Adipocyte (in vitro differentiated cells): ENCODE results near the gene ASB2.

Source experiments
- DNase-seq: peaks from one replicate; pipeline ENCODE4 v3.0.0-alpha.2; 2015; ENCODE audit warnings: low read depth
- H3K27me3 ChIP-seq: replicated peaks from 2 replicates; pipeline ENCODE4 v1.7.0; 2013; ENCODE audit warnings: mild to moderate bottlenecking, low read length, moderate library complexity; ENCODE audit not compliant: control insufficient read depth, insufficient read depth
- H3K36me3 ChIP-seq: 2 replicates; pipeline ENCODE4 v1.7.0; 2013; ENCODE audit warnings: low read length, mild to moderate bottlenecking, moderate library complexity; ENCODE audit not compliant: control insufficient read depth, insufficient read depth, severe bottlenecking
- H3K4me1 ChIP-seq: 2 replicates; pipeline ENCODE4 v1.7.0; 2013; ENCODE audit warnings: mild to moderate bottlenecking, low read length, moderate library complexity; ENCODE audit not compliant: control insufficient read depth, insufficient read depth
- H3K4me3 ChIP-seq: 2 replicates; pipeline ENCODE4 v1.7.0; 2013; ENCODE audit warnings: mild to moderate bottlenecking, low read length, moderate library complexity
- H3K9ac ChIP-seq: 2 replicates; pipeline ENCODE4 v1.7.0; 2013; ENCODE audit warnings: mild to moderate bottlenecking, low read length, moderate library complexity
- H3K9me3 ChIP-seq: 2 replicates; pipeline ENCODE4 v1.7.0; 2013; ENCODE audit warnings: mild to moderate bottlenecking, low read length, moderate library complexity; ENCODE audit not compliant: control insufficient read depth

Gene ASB2, protein sequence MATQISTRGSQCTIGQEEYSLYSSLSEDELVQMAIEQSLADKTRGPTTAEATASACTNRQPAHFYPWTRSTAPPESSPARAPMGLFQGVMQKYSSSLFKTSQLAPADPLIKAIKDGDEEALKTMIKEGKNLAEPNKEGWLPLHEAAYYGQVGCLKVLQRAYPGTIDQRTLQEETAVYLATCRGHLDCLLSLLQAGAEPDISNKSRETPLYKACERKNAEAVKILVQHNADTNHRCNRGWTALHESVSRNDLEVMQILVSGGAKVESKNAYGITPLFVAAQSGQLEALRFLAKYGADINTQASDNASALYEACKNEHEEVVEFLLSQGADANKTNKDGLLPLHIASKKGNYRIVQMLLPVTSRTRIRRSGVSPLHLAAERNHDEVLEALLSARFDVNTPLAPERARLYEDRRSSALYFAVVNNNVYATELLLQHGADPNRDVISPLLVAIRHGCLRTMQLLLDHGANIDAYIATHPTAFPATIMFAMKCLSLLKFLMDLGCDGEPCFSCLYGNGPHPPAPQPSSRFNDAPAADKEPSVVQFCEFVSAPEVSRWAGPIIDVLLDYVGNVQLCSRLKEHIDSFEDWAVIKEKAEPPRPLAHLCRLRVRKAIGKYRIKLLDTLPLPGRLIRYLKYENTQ

DNA sequence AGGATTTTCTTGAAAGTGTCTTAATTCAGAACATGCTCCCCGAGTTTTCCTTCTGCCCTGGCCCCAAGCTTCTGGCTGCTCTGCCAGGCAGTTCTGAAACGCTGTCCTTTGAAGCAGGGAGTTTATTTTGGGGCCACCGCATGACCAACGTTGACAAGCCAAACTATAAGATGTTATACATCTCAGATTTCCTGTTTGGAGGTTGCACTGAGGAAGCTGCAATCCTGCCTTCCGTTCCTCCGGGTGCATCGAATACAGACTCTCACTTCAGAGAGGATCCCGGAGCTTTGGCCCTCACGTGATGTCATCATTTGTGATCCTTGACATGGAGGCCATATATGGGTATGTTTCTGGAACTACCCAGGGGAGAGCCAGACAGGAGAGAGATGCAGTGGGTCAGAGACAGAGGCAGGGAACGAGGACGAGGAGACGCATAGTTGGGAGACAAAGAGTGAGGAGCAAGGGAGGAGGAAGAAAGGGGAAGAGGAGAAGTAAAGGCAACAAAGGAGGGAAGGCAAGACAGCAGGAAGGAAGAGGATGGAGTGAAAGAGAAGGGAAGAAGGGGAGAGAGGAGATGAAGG lies at the start of gene ASB2:
Gene ASB2, minus strand, starts transcription at position 94 of the 581 bp plus-strand sequence. CDS start 12,031 bp downstream, outside the sequence.
- Histone ChIP-seq H3K9ac (no peak within 1 kb of the TSS), H3K4me3 (no peak within 1 kb of the TSS), H3K9me3 (peaks cover 4% of the 10 kb centered on the region), H3K27me3 (no peaks in the 10 kb centered on the region), H3K4me1 (peaks cover 6% of the 10 kb centered on the region), H3K36me3 (no peaks in the 10 kb centered on the region)
- DNase-seq: no peak

GRCh38 chr14:94025720-94026119 lies 49.4 kb upstream of the ASB2 start:
- H3K27me3 ChIP-seq: no peaks in the 10 kb centered on the region
- H3K4me1 ChIP-seq: peaks cover 3% of the 10 kb centered on the region
- no peaks in the 10 kb centered on the region for H3K9me3 ChIP-seq
- H3K4me3 ChIP-seq: peak overlapping the region; percentile 73
- no peaks in the 10 kb centered on the region for H3K36me3 ChIP-seq
- no peak for DNase-seq
- no peak overlapping the region for H3K9ac ChIP-seq

GRCh38 chr14:94024549-94024948 lies 48.2 kb upstream of the ASB2 start:
- no peaks in the 10 kb centered on the region for H3K36me3 ChIP-seq
- no peak overlapping the region for H3K9ac ChIP-seq
- H3K4me1 ChIP-seq: peaks cover 3% of the 10 kb centered on the region
- DNase-seq: no peak
- H3K9me3 ChIP-seq: no peaks in the 10 kb centered on the region
- no peak overlapping the region for H3K4me3 ChIP-seq
- no peaks in the 10 kb centered on the region for H3K27me3 ChIP-seq

- no peak for DNase-seq
- peaks cover 5% of the 10 kb centered on the region for H3K27me3 ChIP-seq
- H3K4me1 ChIP-seq: peaks cover 3% of the 10 kb centered on the region
- H3K9me3 ChIP-seq: no peaks in the 10 kb centered on the region
- H3K36me3 ChIP-seq: no peaks in the 10 kb centered on the region
- no peak overlapping the region for H3K9ac ChIP-seq
- no peak overlapping the region for H3K4me3 ChIP-seq
Observed at GRCh38 chr14:94022532-94023411, 46.4 kb upstream of the ASB2 start.

DNA sequence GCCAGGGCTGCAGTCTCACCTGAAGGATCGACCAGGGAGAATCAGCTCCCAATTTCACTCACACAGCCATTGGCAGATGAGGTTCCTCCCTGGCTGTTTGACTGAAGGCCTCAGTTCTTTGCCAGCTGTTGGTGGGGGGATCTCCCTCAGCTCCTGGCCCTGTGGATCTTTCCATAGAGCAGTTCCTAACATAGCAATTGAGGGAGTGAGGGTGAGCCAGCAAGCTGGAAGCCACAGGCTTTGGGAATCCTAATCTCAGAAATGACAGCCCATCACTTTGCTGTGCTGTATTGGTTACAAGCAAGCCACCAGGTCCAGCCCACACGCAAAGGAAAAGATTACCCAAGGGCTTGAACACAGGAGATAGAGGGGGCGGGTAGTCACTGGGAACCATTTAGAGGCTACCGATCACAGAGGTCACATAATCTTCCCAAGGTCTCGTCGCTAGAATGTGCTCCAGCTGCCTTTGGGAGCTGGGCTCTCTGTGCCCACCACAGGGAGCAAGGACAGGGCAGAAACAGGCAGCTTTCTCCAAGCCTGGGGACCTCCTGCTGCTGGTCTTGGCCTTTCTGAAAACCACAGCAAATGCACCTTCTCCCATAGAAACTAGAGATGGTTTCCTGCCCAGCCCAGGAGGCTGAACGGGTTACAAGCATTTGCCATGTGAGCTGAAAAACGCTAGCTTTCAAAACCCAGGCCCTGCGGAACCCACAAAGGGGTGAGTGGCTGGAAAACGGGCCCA lies 45.2 kb upstream of the ASB2 start:
- no peak overlapping the region for H3K9ac ChIP-seq
- H3K27me3 ChIP-seq: peaks cover 17% of the 10 kb centered on the region
- no peak overlapping the region for H3K4me3 ChIP-seq
- no peak for DNase-seq
- H3K4me1 ChIP-seq: peaks cover 3% of the 10 kb centered on the region
- H3K9me3 ChIP-seq: no peaks in the 10 kb centered on the region
- no peaks in the 10 kb centered on the region for H3K36me3 ChIP-seq

GRCh38 chr14:94021001-94021400 lies 44.6 kb upstream of the ASB2 start:
- no peak for DNase-seq
- no peak overlapping the region for H3K9ac ChIP-seq
- no peak overlapping the region for H3K4me3 ChIP-seq
- no peaks in the 10 kb centered on the region for H3K36me3 ChIP-seq
- H3K9me3 ChIP-seq: no peaks in the 10 kb centered on the region
- H3K27me3 ChIP-seq: peaks cover 22% of the 10 kb centered on the region
- peaks cover 3% of the 10 kb centered on the region for H3K4me1 ChIP-seq

DNA sequence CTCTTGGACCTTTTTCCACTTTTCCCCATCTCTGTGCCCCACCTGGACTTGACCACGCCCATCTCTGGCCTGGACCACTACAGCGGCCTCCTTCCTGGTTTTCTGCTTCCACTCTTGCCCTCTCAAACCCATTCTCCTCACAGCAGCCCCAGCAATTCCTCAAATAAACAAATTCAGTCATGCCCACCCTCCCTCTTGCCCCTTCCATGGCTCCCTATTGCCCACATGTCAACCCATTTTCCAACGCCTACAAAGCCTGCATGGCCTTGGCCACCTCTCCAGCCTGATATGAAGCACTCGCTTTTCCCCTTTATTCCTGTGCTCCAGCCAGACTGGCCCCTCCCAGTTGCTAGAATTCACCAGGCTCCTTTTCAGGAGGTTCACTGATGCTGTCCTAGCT lies 43.9 kb upstream of the ASB2 start:
- no peak overlapping the region for H3K9ac ChIP-seq
- DNase-seq: no peak
- H3K36me3 ChIP-seq: no peaks in the 10 kb centered on the region
- H3K4me3 ChIP-seq: no peak overlapping the region
- H3K4me1 ChIP-seq: peaks cover 3% of the 10 kb centered on the region
- peaks cover 24% of the 10 kb centered on the region for H3K27me3 ChIP-seq
- H3K9me3 ChIP-seq: peaks cover 5% of the 10 kb centered on the region

- no peak for DNase-seq
- no peak overlapping the region for H3K9ac ChIP-seq
Observed at GRCh38 chr14:94019329-94019728, 43.0 kb upstream of the ASB2 start.

DNA sequence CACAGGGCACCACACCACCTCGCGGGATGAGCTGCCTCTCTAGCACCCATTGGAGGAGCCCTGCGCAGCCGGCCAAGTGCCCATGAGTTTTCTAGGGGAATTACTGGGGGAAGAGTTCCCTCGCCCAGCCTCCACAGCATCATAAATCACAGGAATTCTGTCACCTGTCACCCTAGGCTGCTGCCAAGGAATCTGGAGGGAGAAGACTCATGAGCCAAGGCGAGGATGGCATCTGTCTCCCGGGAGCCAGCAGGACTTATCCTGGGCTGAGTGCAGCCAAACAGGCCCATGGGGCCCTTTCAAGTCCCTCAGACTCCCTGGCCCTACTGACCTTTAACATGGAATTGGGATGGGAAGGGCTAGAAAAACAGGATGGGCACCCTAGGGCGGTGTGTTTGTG lies 41.9 kb upstream of the ASB2 start:
- no peak for DNase-seq
- peaks cover 24% of the 10 kb centered on the region for H3K27me3 ChIP-seq
- H3K36me3 ChIP-seq: no peaks in the 10 kb centered on the region
- no peak overlapping the region for H3K9ac ChIP-seq
- H3K4me1 ChIP-seq: peaks cover 3% of the 10 kb centered on the region
- H3K4me3 ChIP-seq: no peak overlapping the region
- peaks cover 6% of the 10 kb centered on the region for H3K9me3 ChIP-seq

More at GRCh38 chr14:94019329-94019728, 43.0 kb upstream of the ASB2 start:
- H3K36me3 ChIP-seq: no peaks in the 10 kb centered on the region
- H3K27me3 ChIP-seq: peaks cover 24% of the 10 kb centered on the region
- peaks cover 3% of the 10 kb centered on the region for H3K4me1 ChIP-seq
- no peak overlapping the region for H3K4me3 ChIP-seq
- H3K9me3 ChIP-seq: peaks cover 6% of the 10 kb centered on the region

DNA sequence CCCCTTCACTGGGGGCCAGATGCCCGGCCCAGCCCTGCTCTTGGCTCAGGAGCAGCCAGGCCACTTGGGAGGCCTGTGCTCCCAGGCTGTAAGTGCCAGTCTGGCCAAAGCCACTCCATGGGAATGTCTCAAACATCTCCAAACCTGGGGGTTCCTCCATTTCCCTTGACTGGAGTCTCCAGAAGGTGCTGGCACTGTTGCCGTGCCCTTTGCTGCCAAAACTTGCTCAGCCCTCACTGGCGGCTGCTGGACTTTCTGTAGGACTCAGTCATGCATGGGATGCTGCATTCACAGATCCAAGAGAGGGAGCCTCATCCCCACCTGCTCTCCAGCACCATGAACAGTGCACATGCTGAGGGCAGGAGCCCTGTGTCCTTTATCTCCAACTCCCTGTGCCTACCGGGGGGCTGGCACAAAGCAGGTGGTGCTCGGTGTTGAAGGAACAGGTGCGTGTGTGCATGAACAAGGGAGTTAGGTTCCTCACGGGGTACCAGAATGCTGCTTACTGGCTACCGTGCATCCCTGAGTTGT lies 40.1 kb upstream of the ASB2 start:
- Histone ChIP-seq H3K4me3 (no peak overlapping the region), H3K9me3 (peaks cover 6% of the 10 kb centered on the region)
- no peak for DNase-seq

More for the DNA sequence above, 40.1 kb upstream of the ASB2 start:
- no peak overlapping the region for H3K9ac ChIP-seq
- H3K27me3 ChIP-seq: peaks cover 24% of the 10 kb centered on the region
- H3K4me1 ChIP-seq: no peaks in the 10 kb centered on the region
- H3K36me3 ChIP-seq: no peaks in the 10 kb centered on the region
